ENCODE data around the gene PTPRU.

DNA sequence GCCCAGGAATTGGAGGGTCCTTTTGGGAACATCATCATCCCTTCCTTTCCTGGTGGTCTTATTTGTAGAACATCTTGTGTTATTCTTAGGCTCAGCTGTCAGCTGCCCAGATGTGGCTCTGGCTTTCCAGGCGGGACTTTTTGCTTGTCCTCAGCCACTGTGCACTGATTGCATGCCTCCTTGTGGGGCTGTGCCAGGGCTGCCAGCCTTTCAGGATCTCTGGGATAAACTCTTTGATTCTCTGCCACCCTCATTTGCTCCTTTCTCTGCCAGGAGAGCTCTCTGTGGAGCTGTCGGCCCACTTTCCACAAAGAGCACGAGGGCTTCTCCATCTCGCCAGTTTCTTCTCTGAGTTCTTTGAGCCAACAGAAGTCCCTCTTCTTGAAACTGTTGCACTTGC lies 63.1 kb downstream of the PTPRU start:
- TF ChIP-seq EZH2 (IDR thresholded peaks at IDR 0.05; ENCODE audit: borderline replicate concordance, low read depth, low read length, poor library complexity, severe bottlenecking): no peak
- TF ChIP-seq CTCF (conservative IDR thresholded peaks at IDR 0.05; ENCODE audit: low read depth, low read length): no peak

Data from A673 (cell line).